Thymus (tissue), 11 donors: ENCODE data around the gene SH3PXD2A. TPM values are rescaled to one million over a fixed set of nuclear protein-coding genes. Genes with fewer than 3 reads are reported as not detected.

Source experiments
- DNase-seq, 9 donors: peaks; one replicate each; pipeline ENCODE4 v3.0.0-alpha.2; 2013; ENCODE audit warnings: low spot score in 9 of 9, low read depth in 6 of 9, missing footprints in 1 of 9
- H3K27ac ChIP-seq, 2 donors: one replicate each; pipeline ENCODE4 v1.5.1; 2013; ENCODE audit warnings: control low read depth in 1 of 2, low read depth in 1 of 2, low read length in 1 of 2, mild to moderate bottlenecking in 1 of 2, moderate library complexity in 1 of 2
- H3K27me3 ChIP-seq, 2 donors: one replicate each; pipeline ENCODE4 v1.5.1; 2013; ENCODE audit warnings: low read length in 1 of 2; ENCODE audit not compliant: control insufficient read depth in 2 of 2, insufficient read depth in 1 of 2
- H3K36me3 ChIP-seq, 2 donors: one replicate each; pipeline ENCODE4 v1.5.1; 2013; ENCODE audit warnings: low read length in 1 of 2, mild to moderate bottlenecking in 1 of 2, moderate library complexity in 1 of 2; ENCODE audit not compliant: control insufficient read depth in 2 of 2, insufficient read depth in 2 of 2
- H3K4me1 ChIP-seq, 2 donors: one replicate each; pipeline ENCODE4 v1.5.1; 2013; ENCODE audit warnings: low read length in 2 of 2; ENCODE audit not compliant: control insufficient read depth in 2 of 2, insufficient read depth in 2 of 2
- H3K4me3 ChIP-seq, 2 donors: one replicate each; pipeline ENCODE4 v1.5.1; 2013; ENCODE audit warnings: low read length in 2 of 2, control low read depth in 1 of 2, mild to moderate bottlenecking in 1 of 2
- H3K9me3 ChIP-seq, 2 donors: one replicate each; pipeline ENCODE4 v1.5.1; 2013; ENCODE audit warnings: low read length in 1 of 2, mild to moderate bottlenecking in 1 of 2; ENCODE audit not compliant: control insufficient read depth in 2 of 2, insufficient read depth in 1 of 2
- WGBS: extraction: QIAGEN DNeasy Blood & Tissue Kit; methylation state at CpG from one replicate; pipeline ENCODE4 v1.1.7; 2013; 5-methylcytosine and 5-hydroxymethylcytosine counted together
- polyA plus RNA-seq: library from polyadenylated mRNA; stranded (reverse); fragments of 200-250 nt; gene quantifications from one replicate; pipeline ENCODE4 v1.2.3, GENCODE V29; 2013
- total RNA-seq: library from RNA; stranded (reverse); fragments of 120-200 nt; gene quantifications from one replicate; pipeline ENCODE4 v1.2.4, GENCODE V29; 2013
- donor health status: healthy.

SH3PXD2A gene
- total and polyA plus RNA-seq, 2 donors: 3.8 to 9.5 TPM

DNA sequence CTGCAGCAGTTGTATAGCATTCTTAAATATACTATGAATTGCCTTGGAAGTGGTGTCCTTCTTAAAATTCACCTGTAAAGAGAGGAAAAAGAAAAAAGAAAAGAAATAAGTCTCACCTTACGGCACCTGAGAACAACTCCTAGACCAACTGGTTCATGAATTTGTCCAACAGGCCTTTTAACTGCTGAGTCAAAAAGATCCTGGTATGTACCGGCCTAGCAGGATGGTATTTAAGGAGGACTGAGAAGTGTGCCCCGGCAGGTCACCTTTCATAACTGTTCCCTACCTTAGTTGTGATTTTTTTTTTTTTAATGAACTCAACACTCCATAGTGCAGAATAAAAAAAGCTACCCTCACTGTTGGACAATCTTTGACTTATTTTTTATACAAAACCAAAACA is 36.8 kb upstream of the SH3PXD2A start:
- Histone ChIP-seq H3K4me1 (peaks cover 3 to 14% of the 10 kb centered on the region in 2 donors), H3K36me3 (peaks cover 15 to 36% of the 10 kb centered on the region in 2 donors), H3K27ac (no peak overlapping the region), H3K4me3 (no peak overlapping the region), H3K9me3 (no peaks in the 10 kb centered on the region), H3K27me3 (no peaks in the 10 kb centered on the region)
- DNase-seq: no peak
- WGBS: 98% methylated on average over 3 of the region's 3 CpGs

DNA sequence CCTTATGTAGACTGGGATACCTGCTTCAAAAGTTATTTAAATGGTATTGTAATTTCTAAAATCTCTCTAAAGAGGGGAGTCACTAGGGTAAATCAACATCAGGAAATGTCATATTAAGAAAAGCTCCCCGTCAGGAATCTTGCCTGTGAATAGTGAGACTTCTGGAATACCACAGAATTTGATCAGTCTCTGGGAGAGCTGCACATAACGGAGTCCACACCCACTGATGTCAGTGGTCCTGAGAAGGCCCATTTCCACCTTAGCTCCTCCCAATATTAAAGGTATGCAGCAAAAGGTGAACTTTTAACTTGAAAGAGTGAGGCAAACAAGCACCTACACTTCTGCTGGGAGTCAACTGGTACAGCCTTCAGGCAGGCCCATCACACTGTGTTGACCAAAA is 35.3 kb upstream of the SH3PXD2A start:
- H3K27ac ChIP-seq: peak overlapping the region in 1 of 2 donors; percentile 76
- 95% methylated on average over 2 of the region's 2 CpGs for WGBS
- DNase-seq: no peak

GRCh38 chr10:103890194-103890658 is 34.9 kb upstream of the SH3PXD2A start:
- Histone ChIP-seq H3K4me3 (no peak overlapping the region), H3K9me3 (no peaks in the 10 kb centered on the region), H3K36me3 (peaks cover 15 to 35% of the 10 kb centered on the region in 2 donors), H3K4me1 (peaks cover 3 to 14% of the 10 kb centered on the region in 2 donors), H3K27ac (peak overlapping the region; percentile 15 to 76), H3K27me3 (no peaks in the 10 kb centered on the region)
- DNase-seq: peak in 2 of 9 donors; percentile 28 to 35
- WGBS: 90% methylated on average over 4 of the region's 4 CpGs

More for the DNA sequence above, 35.3 kb upstream of the SH3PXD2A start:
- Histone ChIP-seq H3K9me3 (no peaks in the 10 kb centered on the region), H3K4me3 (no peak overlapping the region), H3K27me3 (no peaks in the 10 kb centered on the region), H3K4me1 (peaks cover 3 to 14% of the 10 kb centered on the region in 2 donors), H3K36me3 (peaks cover 14 to 36% of the 10 kb centered on the region in 2 donors)

- 95% methylated on average over 2 of the region's 2 CpGs for WGBS
- Histone ChIP-seq H3K27me3 (no peaks in the 10 kb centered on the region), H3K9me3 (no peaks in the 10 kb centered on the region), H3K27ac (no peak overlapping the region), H3K36me3 (peaks cover 23 to 44% of the 10 kb centered on the region in 2 donors), H3K4me3 (no peak overlapping the region), H3K4me1 (peaks cover 3 to 14% of the 10 kb centered on the region in 2 donors)
- no peak for DNase-seq
Measured at GRCh38 chr10:103889121-103889720, 33.8 kb upstream of the SH3PXD2A start.

DNA sequence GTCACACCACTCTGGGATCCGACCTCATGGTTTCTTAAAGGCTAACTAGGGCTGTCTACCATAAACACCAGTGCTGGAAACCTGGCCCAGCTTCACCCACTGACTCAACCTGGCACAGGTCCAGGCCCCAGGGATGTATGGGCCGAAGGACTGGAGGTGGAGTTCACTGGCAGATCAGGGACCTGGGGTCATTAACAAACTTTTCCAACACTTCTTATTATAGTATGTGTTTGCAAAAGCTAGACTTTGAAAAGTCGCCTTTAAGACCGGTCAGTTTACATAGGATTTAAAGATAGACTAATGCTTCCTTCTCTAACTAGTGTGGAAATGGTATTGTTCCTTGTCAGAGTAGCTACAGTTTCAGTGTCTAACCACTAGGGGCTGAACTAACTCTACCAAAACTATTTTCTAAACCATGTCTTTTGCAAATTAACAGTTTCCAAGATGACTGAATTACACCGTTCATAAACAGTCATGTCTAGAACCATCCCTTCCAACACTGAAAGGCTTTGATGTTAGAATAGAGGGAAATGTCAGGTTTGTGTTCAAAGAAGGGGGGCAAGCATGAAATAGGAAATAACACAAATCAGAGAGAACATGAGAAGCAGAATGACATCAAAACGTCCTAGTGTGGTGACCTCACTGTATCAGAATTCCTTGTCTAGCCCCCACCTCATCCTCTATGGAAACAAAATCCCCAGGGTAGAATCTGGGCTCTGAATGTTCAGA is 32.9 kb upstream of the SH3PXD2A start:
- WGBS: 52% methylated on average over 6 of the region's 6 CpGs
- peak in 6 of 9 donors; percentile 41 to 76 (median 60) for DNase-seq

GRCh38 chr10:103885617-103886016 is 30.2 kb upstream of the SH3PXD2A start:
- DNase-seq: no peak
- WGBS: 97% methylated on average over 6 of the region's 6 CpGs
- Histone ChIP-seq H3K4me3 (no peak overlapping the region), H3K4me1 (peaks cover 3 to 14% of the 10 kb centered on the region in 2 donors), H3K36me3 (peaks cover 38 to 60% of the 10 kb centered on the region in 2 donors), H3K27ac (no peak overlapping the region), H3K27me3 (no peaks in the 10 kb centered on the region), H3K9me3 (no peaks in the 10 kb centered on the region)

More for the DNA sequence above, 32.9 kb upstream of the SH3PXD2A start:
- H3K4me1 ChIP-seq: peaks cover 3 to 14% of the 10 kb centered on the region in 2 donors
- H3K9me3 ChIP-seq: no peaks in the 10 kb centered on the region
- H3K27ac ChIP-seq: no peak overlapping the region
- no peaks in the 10 kb centered on the region for H3K27me3 ChIP-seq
- no peak overlapping the region for H3K4me3 ChIP-seq
- H3K36me3 ChIP-seq: peaks cover 23 to 42% of the 10 kb centered on the region in 2 donors

DNA sequence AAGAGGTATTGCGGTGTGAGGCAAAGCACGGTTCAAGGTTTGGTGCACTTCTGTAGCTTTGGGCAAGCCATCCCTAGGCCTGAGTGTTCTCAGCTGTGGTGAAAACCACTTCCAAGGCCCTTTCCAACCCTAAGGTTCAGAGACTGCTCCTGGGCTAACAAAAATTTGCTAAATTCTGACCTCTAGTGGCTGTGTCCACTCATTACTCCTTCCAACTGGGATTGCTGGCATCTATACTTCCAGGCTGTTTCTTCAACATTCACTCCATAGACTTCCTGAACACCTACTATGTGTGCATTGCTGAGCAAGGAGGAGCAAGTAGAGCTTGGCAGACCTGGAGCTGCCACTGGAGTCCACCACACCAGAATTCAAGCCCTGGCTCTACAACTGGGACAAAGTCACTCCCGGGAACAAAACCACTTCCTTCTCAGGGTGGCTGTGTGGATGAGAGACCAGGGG is 29.3 kb upstream of the SH3PXD2A start:
- WGBS: 88% methylated on average over 3 of the region's 3 CpGs
- H3K4me3 ChIP-seq: no peak overlapping the region
- no peaks in the 10 kb centered on the region for H3K27me3 ChIP-seq
- H3K9me3 ChIP-seq: no peaks in the 10 kb centered on the region
- peak in 4 of 9 donors; percentile 11 to 58 (median 34) for DNase-seq
- no peak overlapping the region for H3K27ac ChIP-seq
- peaks cover 46 to 65% of the 10 kb centered on the region in 2 donors for H3K36me3 ChIP-seq
- peaks cover 0 to 7% of the 10 kb centered on the region in 2 donors for H3K4me1 ChIP-seq

DNA sequence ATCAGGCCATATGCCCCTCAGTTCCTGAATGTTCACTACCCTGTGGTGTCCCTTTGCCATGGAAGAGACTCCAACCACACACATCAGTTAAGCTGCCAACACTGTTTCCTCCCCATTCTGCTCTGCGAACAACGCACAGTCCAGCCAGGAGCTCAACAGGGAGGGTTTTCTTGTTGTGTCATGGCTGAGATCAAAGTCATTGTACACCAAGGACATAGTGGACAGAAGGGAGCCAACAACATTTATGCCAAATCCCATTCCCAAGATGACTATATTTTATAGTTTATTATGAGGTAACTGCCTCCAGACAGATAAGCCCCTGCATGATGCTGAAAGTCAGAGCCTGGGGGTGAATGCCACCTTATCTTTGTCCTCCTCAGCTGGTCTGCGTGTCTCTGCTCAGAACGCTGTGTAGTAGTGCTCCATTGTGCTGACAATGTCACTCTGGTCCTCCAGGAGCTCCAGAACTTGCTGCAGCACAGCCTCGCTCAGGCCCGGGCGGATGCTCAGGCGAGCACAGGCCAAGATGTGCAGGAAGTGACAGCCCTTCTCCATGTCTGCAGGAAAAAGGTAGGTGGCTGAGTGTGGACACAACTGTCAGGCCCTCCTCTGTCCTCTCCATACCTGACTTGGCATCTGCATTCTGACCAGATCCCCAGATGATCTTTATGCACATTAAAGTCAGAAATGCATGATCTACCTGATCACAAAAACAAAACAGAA is 27.1 kb upstream of the SH3PXD2A start:
- no peak overlapping the region for H3K4me3 ChIP-seq
- WGBS: 97% methylated on average over 8 of the region's 8 CpGs
- peaks cover 60 to 76% of the 10 kb centered on the region in 2 donors for H3K36me3 ChIP-seq
- no peaks in the 10 kb centered on the region for H3K4me1 ChIP-seq
- peak overlapping the region in 1 of 2 donors; percentile 30 for H3K27ac ChIP-seq
- no peaks in the 10 kb centered on the region for H3K27me3 ChIP-seq
- DNase-seq: no peak
- no peaks in the 10 kb centered on the region for H3K9me3 ChIP-seq
